Endometrial microvascular endothelial cells (primary cell): ENCODE measurements around the gene PRSS16. TPM values are rescaled to one million over a fixed set of nuclear protein-coding genes. Genes with fewer than 3 reads are reported as not detected.
"Not testable (repeated sequence)": the region's sequence is repeated elsewhere in the genome, so short reads cannot be mapped to it uniquely, and the experiment has no call there.

Experiments
- in situ Hi-C: cut with HindIII; loops from 2 replicates; pipeline ENCODE4 v1.10.0; 2017; ENCODE audit warnings: low sequenced_read_pairs, low pct_unique_long_range_greater_than_20kb; ENCODE audit errors: inconsistent ontology term
- total RNA-seq: library from RNA; depleted of rRNA; stranded (reverse); fragments of >200 nt; gene quantifications from one replicate; pipeline ENCODE4 v1.2.3, GENCODE V29; 2015; ENCODE audit errors: inconsistent ontology term

PRSS16 gene
- total RNA-seq, 1 donor from 2014 or later: not detected

- in situ Hi-C loops: no loop called here
Observed at GRCh38 chr6:27238010-27238983, 9.2 kb upstream of the PRSS16 start.

GRCh38 chr6:27239258-27239657 is 8.2 kb upstream of the PRSS16 start:
- in situ Hi-C loops: no loop called here

GRCh38 chr6:27241443-27241842 is 6.1 kb upstream of the PRSS16 start:
- in situ Hi-C loops: no loop called here

- in situ Hi-C loops: no loop called here
Observed at GRCh38 chr6:27242589-27243265, 4.8 kb upstream of the PRSS16 start.

- in situ Hi-C loops: no loop called here
Observed at GRCh38 chr6:27248783-27249182, 1.3 kb downstream of the PRSS16 start.

GRCh38 chr6:27250277-27251111 is 3.0 kb downstream of the PRSS16 start:
- in situ Hi-C loops: no loop called here

- in situ Hi-C loops: no loop called here
Observed at GRCh38 chr6:27251112-27251605, 3.7 kb downstream of the PRSS16 start.

GRCh38 chr6:27251606-27252251 is 4.2 kb downstream of the PRSS16 start:
- in situ Hi-C loops: no loop called here

- in situ Hi-C loops: no loop called here
Observed at GRCh38 chr6:27254566-27254965, 7.1 kb downstream of the PRSS16 start.

GRCh38 chr6:27255866-27256265 is 8.4 kb downstream of the PRSS16 start:
- in situ Hi-C loops: no loop called here

GRCh38 chr6:27260369-27260768 is 12.9 kb downstream of the PRSS16 start:
- in situ Hi-C loops: no loop called here

- in situ Hi-C loops: no loop called here
Observed at GRCh38 chr6:27260836-27261375, 13.4 kb downstream of the PRSS16 start.

GRCh38 chr6:27263886-27264285 is 16.4 kb downstream of the PRSS16 start:
- in situ Hi-C loops: no loop called here

GRCh38 chr6:27267003-27267402 is 19.5 kb downstream of the PRSS16 start:
- in situ Hi-C loops: not testable (repeated sequence)

- in situ Hi-C loops: no loop called here
Observed at GRCh38 chr6:27267857-27268434, 20.4 kb downstream of the PRSS16 start.

- in situ Hi-C loops: no loop called here
Observed at GRCh38 chr6:27268803-27269202, 21.3 kb downstream of the PRSS16 start.

GRCh38 chr6:27273783-27274182 is 26.3 kb downstream of the PRSS16 start:
- in situ Hi-C loops: no loop called here
